Activated naive CD8-positive, alpha-beta T cell treated with anti-CD3 and anti-CD28 coated beads, Interleukin-2, amount 50 U/mL, for 24 hours (primary cell): ENCODE measurements around the gene CDK9.

Experiments
- ATAC-seq: fragments of 150-1000 bp; cut with Tn5 transposase; one replicate; pipeline ENCODE4 v1.10.0; 2021
- DNase-seq: peaks from one replicate; pipeline ENCODE4 v3.0.0; 2021
- H3K27ac Mint-ChIP-seq: one replicate; pipeline ENCODE4 v1.8.0; 2021; ENCODE audit warnings: mild to moderate bottlenecking, mixed read lengths
- H3K27me3 Mint-ChIP-seq: one replicate; pipeline ENCODE4 v1.8.0; 2021; ENCODE audit warnings: mixed read lengths
- H3K36me3 Mint-ChIP-seq: one replicate; pipeline ENCODE4 v1.8.0; 2021; ENCODE audit warnings: low read depth, mixed read lengths
- H3K4me1 Mint-ChIP-seq: one replicate; pipeline ENCODE4 v1.8.0; 2021; ENCODE audit warnings: mixed read lengths
- H3K4me3 Mint-ChIP-seq: one replicate; pipeline ENCODE4 v1.8.0; 2021; ENCODE audit warnings: mild to moderate bottlenecking, moderate library complexity, mixed read lengths
- H3K9me3 Mint-ChIP-seq: one replicate; pipeline ENCODE4 v1.8.0; 2021; ENCODE audit warnings: mixed read lengths

Gene CDK9

DNA sequence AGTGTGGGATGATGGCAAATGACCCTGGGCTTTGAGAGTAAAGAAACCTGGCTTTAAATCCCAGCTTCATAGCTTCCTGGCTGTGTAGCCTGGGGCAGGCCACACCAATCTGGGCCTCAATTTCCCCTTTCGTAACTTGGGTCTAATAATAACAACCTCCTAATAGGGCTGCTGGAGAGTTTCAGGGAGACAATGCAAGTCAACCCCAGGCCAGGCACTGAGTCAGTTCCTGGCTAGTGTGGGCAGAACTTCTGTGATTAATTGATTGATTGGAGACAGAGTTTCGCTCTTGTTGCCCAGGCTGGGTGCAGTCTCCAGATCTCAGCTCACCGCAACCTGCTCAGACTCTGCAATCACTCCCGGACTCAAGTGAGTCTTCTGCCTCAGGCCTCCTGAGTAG is 4.0 kb upstream of the CDK9 start:
- Mint-ChIP-seq H3K4me3 (peak overlapping the region; percentile 45), H3K4me1 (peaks cover 63% of the 10 kb centered on the region), H3K27me3 (no peaks in the 10 kb centered on the region), H3K27ac (peak overlapping the region; percentile 86), H3K9me3 (no peaks in the 10 kb centered on the region), H3K36me3 (peaks cover 7% of the 10 kb centered on the region)
- no peak for ATAC-seq
- DNase-seq = no peak

DNA sequence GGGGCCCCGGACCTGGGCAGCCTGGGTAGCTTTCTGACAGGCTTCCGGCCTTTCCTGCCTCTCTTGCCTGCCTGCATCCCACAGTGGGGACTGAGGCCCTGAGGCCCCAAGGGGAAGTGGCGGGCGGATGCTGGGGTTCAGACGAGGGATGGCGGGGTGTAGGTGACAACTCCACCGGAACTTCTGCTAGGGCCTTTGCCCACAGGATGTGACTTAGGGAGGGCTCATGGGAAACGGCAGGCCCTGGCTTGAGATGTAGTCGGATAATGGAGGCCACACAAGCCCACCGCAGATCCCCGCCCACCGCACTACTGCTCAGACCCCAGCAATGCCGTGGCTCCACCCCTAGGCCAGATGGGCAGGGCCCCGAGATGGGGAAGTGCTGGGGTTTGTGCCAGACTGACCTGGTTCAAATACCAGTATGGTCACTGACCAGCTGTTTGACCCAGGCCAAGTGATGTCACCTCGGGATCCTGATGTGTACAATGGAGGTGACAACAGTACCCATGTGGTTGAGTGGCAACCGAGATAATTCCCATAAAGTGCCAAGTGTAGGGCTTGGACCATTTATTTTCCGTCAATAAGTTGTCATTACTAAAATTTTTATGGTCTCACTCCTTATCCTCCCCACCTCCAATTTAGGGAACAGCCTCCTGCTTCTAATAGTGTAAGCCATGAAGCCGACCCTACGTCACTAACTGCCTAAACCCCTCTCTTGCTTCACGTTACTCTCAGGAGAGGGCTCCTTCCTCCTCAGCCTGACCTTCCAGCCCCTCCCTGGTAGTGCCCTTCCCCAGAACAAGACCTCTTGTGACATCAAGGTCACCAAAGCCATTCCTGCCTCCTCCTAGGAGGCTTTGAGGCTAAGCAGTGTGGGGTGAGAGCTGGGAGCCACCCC is 2.5 kb upstream of the CDK9 start:
- Mint-ChIP-seq H3K4me3 (peak overlapping the region; percentile 74), H3K27ac (peak overlapping the region; percentile 95), H3K27me3 (no peaks in the 10 kb centered on the region), H3K9me3 (no peaks in the 10 kb centered on the region), H3K36me3 (peaks cover 16% of the 10 kb centered on the region), H3K4me1 (peaks cover 73% of the 10 kb centered on the region)
- DNase-seq (peak; percentile 83), ATAC-seq (peak; percentile 29)

DNA sequence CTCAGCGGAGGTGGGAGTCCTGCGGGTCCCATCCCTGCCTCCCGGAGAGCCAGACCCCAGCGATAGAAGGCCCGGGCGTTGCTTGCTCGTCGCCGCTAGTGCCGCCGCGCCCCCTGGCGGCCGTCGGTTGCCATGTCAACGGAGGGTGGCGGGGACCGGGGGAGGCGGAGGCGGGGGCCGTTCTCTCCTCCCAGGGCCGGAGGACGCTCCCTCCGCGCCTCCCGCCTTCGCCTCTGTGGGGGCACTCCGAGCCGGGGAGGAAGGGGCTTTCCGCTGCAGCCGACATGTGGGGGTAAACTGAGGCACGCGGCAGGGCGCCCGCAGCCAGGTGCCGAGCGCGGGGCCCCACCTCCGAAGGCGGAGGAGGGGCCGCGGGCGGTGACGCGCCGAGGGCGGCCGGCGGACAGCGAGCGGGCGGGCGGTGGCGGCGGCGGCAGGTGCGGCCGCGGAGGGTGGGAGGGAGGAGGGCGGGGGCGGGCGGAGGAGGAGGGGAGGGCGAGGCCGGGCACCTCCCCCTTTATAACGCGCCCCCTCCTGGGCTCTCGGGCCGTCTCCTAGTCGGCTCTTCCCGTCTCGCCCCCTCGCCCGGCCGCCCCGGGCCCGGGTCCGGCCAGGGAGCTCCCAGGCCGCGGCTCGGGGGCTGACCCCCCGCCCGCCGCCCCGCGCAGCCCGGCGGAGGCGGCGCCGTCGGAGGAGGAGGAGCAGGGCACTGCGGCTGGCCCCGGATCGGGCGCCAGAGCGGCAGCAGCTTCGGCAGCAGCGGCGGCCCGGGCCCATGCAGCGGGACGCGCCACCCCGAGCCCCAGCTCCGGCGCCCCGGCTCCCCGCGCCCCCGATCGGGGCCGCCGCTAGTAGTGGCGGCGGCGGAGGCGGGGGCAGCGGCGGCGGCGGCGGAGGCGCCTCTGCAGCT is 556 bp upstream of the CDK9 start:
- H3K36me3 Mint-ChIP-seq = peaks cover 33% of the 10 kb centered on the region
- peak; percentile 91 for DNase-seq

DNA sequence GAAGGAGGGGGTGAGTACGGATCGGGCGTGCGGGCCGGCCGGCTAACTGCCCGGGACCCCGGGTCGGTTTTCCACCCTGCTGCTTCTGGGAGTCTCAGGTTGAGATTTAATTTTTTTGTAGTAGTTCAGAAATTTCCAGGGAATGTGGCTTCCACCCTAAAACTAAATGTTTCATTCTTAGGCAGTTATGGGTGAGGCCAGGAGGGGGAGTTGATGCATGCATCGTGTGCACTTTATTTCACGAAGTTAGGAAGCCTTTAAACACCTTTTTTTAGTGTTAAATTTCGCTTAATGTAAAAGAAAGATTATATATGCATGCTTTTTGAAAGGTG is 905 bp downstream of the CDK9 start:
- Mint-ChIP-seq H3K4me1 (peaks cover 70% of the 10 kb centered on the region), H3K27me3 (no peaks in the 10 kb centered on the region), H3K9me3 (no peaks in the 10 kb centered on the region), H3K27ac (peak overlapping the region; percentile 95), H3K4me3 (peak overlapping the region; percentile 94), H3K36me3 (peaks cover 45% of the 10 kb centered on the region)
- DNase-seq (no peak), ATAC-seq (no peak)

More for the DNA sequence above, 556 bp upstream of the CDK9 start:
- no peaks in the 10 kb centered on the region for H3K9me3 Mint-ChIP-seq
- ATAC-seq = peak; percentile 15
- no peaks in the 10 kb centered on the region for H3K27me3 Mint-ChIP-seq
- peak overlapping the region; percentile 95 for H3K27ac Mint-ChIP-seq
- H3K4me1 Mint-ChIP-seq = peaks cover 76% of the 10 kb centered on the region
- peak overlapping the region; percentile 94 for H3K4me3 Mint-ChIP-seq

DNA sequence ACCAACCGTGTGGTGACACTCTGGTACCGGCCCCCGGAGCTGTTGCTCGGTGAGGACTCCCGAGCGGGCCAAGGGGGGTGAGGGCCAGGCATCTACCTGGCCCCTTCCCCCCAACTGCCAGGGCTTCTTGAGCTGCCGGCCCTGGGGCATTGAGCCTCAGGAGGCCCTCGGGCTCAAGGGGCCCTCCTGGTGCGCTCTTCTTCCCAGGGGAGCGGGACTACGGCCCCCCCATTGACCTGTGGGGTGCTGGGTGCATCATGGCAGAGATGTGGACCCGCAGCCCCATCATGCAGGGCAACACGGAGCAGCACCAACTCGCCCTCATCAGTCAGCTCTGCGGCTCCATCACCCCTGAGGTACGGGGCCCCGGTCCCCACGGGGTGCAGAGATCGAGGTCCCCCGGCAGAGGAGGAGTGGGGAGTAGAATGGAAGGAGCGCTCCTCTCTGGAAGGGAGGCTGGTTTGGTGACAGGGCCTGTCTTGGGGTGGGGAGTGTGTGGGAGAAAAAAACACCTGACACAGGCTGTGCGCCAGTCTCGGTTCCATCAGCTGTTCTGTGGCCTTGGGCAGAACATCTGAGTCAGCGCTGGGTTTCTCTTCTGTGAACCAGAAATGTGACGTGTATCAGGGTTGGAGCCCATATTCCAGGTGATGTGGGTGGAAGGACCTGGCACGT is 2.6 kb downstream of the CDK9 start:
- peak; percentile 59 for ATAC-seq
- peak overlapping the region; percentile 56 for H3K4me3 Mint-ChIP-seq

DNA sequence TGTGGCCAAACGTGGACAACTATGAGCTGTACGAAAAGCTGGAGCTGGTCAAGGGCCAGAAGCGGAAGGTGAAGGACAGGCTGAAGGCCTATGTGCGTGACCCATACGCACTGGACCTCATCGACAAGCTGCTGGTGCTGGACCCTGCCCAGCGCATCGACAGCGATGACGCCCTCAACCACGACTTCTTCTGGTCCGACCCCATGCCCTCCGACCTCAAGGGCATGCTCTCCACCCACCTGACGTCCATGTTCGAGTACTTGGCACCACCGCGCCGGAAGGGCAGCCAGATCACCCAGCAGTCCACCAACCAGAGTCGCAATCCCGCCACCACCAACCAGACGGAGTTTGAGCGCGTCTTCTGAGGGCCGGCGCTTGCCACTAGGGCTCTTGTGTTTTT is 3.3 kb downstream of the CDK9 start:
- Mint-ChIP-seq H3K4me3 (no peak overlapping the region), H3K4me1 (peaks cover 52% of the 10 kb centered on the region), H3K27me3 (no peaks in the 10 kb centered on the region), H3K27ac (peak overlapping the region; percentile 85), H3K9me3 (no peaks in the 10 kb centered on the region), H3K36me3 (peaks cover 54% of the 10 kb centered on the region)
- DNase-seq = no peak
- no peak for ATAC-seq

More for the DNA sequence above, 2.6 kb downstream of the CDK9 start:
- Mint-ChIP-seq H3K9me3 (no peaks in the 10 kb centered on the region), H3K27me3 (no peaks in the 10 kb centered on the region), H3K36me3 (peaks cover 52% of the 10 kb centered on the region), H3K4me1 (peaks cover 59% of the 10 kb centered on the region), H3K27ac (peak overlapping the region; percentile 85)
- peak; percentile 77 for DNase-seq

DNA sequence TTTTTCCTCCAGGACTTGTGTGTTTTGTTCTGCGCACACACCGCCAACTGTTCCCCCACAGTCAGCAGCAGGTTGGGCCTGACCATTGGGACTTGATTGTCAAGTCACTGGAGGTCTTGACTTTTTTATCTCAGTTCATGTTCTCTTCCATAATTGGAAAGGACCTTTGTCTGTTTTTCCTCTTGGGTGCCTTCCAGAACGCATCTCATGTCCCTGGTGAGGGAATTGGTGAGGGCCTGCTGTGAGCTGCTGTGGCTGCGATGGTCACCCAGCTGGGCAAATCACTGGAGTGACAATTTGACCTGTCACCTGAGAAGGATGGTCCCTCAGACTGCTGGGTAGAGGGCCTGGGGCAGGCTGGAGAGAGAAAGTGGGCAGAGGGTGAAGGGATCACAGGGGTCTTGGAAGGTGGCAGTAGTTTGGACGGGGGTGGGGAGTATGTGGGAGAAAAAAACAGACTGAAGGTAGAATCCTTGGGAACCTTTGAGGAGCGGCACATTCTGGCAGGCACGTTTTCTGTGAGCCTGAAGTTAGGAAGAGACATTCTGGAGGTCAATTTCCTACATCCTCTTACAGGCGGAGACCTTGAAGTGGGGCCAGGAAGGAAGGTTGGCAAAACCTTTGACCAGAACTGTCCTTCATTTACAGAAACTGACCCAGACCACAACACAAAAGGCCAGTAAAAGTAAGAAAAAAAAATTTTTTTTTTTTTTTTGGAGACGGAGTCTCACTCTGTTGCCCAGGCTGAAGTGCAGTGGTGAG is 4.4 kb downstream of the CDK9 start:
- Mint-ChIP-seq H3K4me1 (peaks cover 45% of the 10 kb centered on the region), H3K27me3 (no peaks in the 10 kb centered on the region), H3K9me3 (no peaks in the 10 kb centered on the region), H3K36me3 (peaks cover 54% of the 10 kb centered on the region), H3K4me3 (no peak overlapping the region), H3K27ac (peak overlapping the region; percentile 61)
- DNase-seq = no peak
- ATAC-seq = no peak

DNA sequence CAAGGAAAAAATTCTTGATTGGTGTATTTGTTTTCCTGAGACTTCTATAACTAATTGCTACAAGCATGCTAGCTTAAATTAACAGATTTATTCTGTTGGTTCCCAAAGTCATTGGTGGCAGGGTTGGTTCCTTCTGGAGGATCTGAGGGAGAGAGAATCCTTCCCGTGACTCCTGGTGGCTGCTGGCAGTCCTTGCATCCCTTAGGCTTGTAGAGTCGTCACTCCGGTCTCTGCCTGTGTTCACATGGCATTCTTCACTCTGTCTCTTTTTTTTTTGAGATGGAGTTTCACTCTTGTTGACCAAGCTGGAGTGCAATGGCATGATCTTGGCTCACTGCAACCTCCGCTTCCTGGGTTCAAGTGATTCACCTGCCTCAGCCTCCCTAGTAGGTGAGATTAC is 5.3 kb downstream of the CDK9 start:
- Mint-ChIP-seq H3K27ac (no peak overlapping the region), H3K9me3 (no peaks in the 10 kb centered on the region), H3K27me3 (no peaks in the 10 kb centered on the region), H3K36me3 (peaks cover 54% of the 10 kb centered on the region), H3K4me3 (no peak overlapping the region), H3K4me1 (peaks cover 50% of the 10 kb centered on the region)
- no peak for DNase-seq
- ATAC-seq = no peak

DNA sequence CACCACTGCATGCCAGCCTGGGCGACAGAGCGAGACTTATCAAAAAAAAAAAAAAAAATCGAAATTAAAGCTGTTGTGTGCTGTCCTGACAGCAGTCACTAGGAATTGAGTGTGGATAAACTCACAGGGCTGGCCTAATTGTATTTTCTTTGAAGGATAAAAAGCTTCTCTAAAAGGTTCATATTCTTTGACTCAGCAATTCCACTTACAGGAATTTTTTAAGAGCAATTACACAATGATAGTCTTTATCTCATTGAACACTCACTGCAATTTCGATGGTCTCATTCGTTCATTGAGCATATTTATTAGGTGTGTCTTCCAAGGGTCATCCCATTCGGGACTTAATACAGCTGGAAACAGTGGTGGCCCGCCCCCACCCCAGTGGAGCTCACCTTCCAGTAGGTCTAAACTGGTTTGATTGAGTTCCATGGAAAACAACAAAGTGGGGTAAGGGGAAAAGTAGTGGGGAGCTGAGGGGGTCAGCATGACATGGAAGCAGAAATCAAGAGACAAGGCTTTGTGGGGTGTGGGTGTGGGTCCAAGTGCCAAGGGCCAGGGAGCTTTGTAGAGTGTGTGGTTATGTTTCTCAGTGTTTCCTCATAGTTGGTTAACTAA is 6.7 kb downstream of the CDK9 start:
- H3K27me3 Mint-ChIP-seq = no peaks in the 10 kb centered on the region
- H3K4me1 Mint-ChIP-seq = peaks cover 53% of the 10 kb centered on the region
- ATAC-seq = no peak
- no peak for DNase-seq
- no peak overlapping the region for H3K27ac Mint-ChIP-seq
- no peak overlapping the region for H3K4me3 Mint-ChIP-seq
- H3K9me3 Mint-ChIP-seq = no peaks in the 10 kb centered on the region
- peaks cover 42% of the 10 kb centered on the region for H3K36me3 Mint-ChIP-seq

DNA sequence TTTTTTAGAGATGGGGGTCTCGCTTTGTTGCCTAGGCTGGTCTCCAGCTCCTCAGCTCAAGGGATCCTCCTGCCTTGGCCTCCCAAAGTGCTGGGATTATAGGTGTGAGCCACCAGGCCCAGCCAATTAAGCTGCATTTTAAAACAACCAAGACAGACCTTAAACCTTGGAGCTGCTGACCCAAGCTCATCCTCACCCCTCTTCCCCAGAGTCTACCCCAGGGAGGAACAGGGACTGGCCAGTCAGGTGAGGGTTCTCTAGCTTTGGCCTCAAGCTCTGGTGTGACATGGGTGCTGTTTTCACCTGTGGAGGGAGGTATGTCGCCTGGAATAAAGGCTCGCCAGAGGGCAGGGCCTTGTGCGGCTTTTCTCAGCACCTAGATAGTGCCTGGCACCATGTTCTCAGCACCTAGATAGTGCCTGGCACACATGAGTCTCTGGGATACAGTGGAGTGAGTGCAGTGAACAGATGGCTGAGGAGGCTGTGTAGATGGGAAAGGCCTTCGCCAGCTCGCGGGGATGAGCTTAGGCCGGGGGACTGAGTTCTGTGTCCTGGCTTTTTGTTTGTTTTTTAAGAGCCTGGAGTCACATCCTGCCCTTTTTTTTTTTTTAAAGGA is 7.4 kb downstream of the CDK9 start:
- H3K4me1 Mint-ChIP-seq = peaks cover 52% of the 10 kb centered on the region
- DNase-seq = no peak
- H3K36me3 Mint-ChIP-seq = peaks cover 38% of the 10 kb centered on the region

DNA sequence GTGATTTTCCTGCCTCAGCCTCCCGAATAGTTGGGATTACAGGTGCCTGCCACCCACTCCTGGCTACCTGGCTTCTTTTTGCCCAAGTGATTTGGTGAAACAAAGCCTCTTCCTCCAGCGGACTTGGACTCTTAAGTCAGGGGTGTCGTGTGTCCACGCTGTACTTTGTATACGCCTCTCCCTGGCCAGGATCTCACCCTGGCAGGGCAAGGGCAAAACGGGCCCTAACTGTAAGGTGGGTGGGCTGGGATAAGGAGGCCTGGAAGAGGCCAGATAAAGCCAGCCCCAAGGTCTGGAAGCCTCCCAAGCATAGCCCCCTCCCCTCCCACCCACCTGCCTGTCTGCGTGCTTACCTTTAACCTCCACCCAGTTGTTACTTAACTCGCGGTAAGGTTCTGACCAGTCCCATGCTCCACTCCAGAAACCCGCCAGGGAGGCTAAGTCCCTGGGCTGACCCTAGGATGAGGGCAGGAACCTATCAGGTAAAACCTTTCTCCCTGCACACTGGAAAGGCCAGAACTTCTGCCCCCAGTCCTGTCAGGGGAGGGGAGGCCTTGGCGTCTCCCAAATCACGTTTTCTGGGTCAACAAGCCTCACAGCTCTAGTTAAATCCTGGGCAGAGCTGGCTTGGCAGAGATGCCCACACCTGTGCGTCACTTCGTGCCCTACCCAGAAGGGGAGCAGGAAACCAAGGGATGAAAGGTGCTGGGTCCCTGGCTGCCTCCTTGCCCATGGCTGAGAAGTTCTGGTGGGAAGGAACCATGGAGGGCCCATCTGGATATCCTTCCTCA is 8.4 kb downstream of the CDK9 start:
- DNase-seq = no peak
- Mint-ChIP-seq H3K27me3 (no peaks in the 10 kb centered on the region), H3K27ac (no peak overlapping the region), H3K9me3 (no peaks in the 10 kb centered on the region), H3K36me3 (peaks cover 30% of the 10 kb centered on the region), H3K4me3 (no peak overlapping the region), H3K4me1 (peaks cover 46% of the 10 kb centered on the region)
- no peak for ATAC-seq

More for the DNA sequence above, 7.4 kb downstream of the CDK9 start:
- Mint-ChIP-seq H3K9me3 (no peaks in the 10 kb centered on the region), H3K27me3 (no peaks in the 10 kb centered on the region), H3K27ac (peak overlapping the region; percentile 41), H3K4me3 (no peak overlapping the region)
- no peak for ATAC-seq

DNA sequence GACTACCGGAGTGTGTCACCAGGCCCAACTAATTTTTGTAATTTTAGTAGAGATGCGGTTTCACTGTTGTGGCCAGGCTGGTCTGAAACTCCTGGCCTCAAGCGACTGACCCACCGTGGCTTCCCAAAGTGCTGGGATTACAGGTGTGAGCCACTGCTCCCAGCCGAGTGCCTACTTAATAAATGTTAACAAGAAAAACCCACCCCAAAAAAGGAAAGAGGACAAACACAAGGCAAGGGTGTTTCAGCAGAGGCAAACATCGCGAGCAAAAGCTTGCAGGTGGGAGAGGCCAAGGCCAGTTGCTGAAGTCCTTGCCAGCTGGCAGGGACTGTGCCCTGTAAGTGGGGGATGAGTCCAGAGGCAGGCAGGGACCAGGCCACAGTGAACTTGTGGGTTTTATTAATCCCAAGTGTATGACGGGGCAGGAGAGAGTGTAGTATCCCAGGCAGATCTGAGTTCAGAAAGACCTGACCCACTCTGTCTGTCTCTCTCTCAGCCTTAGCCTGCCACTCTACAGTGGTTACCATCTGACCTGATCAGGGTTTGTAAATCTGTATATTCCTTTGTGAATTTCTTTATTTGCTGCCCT is 10.5 kb downstream of the CDK9 start:
- H3K4me1 Mint-ChIP-seq = peaks cover 39% of the 10 kb centered on the region
- peak overlapping the region; percentile 45 for H3K4me3 Mint-ChIP-seq
- no peaks in the 10 kb centered on the region for H3K27me3 Mint-ChIP-seq
- peak overlapping the region; percentile 75 for H3K27ac Mint-ChIP-seq
- peaks cover 12% of the 10 kb centered on the region for H3K36me3 Mint-ChIP-seq
- peak; percentile 58 for ATAC-seq
- no peaks in the 10 kb centered on the region for H3K9me3 Mint-ChIP-seq
- DNase-seq = no peak
